NCI-H2029 treated with DMSO at 0.1 percent for 48 hours (cell line): ENCODE data around the gene BDH1.

Experiments
- DNase-seq: peaks from one replicate; lab custom pipeline; 2025; lab: John Stamatoyannopoulos, UW

The BDH1 gene

GRCh38 chr3:197547306-197548011 lies 8.3 kb downstream of the BDH1 start:
- no peak for DNase-seq

- DNase-seq, result no peak
These were observed 9.3 kb downstream of the BDH1 start for GRCh38 chr3:197546307-197547085.

GRCh38 chr3:197545571-197545970 lies 10.2 kb downstream of the BDH1 start:
- no peak for DNase-seq

GRCh38 chr3:197545101-197545500 lies 10.7 kb downstream of the BDH1 start:
- no peak for DNase-seq

- DNase-seq, result no peak
These were observed 12.9 kb downstream of the BDH1 start for GRCh38 chr3:197542741-197543454.

- DNase-seq, result peak; percentile 93
These were observed 13.8 kb downstream of the BDH1 start for GRCh38 chr3:197541756-197542539.

- no peak for DNase-seq
These were observed 14.8 kb downstream of the BDH1 start for GRCh38 chr3:197540961-197541377.

GRCh38 chr3:197539651-197540051 lies 16.1 kb downstream of the BDH1 start:
- DNase-seq, result no peak

GRCh38 chr3:197533927-197534725 lies 21.6 kb downstream of the BDH1 start:
- DNase-seq, result no peak

- no peak for DNase-seq
These were observed 22.4 kb downstream of the BDH1 start for GRCh38 chr3:197533396-197533795.

- no peak for DNase-seq
These were observed 23.4 kb downstream of the BDH1 start for GRCh38 chr3:197532388-197532787.

GRCh38 chr3:197528190-197528589 lies 27.6 kb downstream of the BDH1 start:
- no peak for DNase-seq

- no peak for DNase-seq
These were observed 28.2 kb downstream of the BDH1 start for GRCh38 chr3:197527569-197527968.

- DNase-seq, result no peak
These were observed 30.1 kb downstream of the BDH1 start for GRCh38 chr3:197525706-197526105.

GRCh38 chr3:197524128-197524527 lies 31.6 kb downstream of the BDH1 start:
- DNase-seq, result no peak

- no peak for DNase-seq
These were observed 32.2 kb downstream of the BDH1 start for GRCh38 chr3:197523526-197523925.

- no peak for DNase-seq
These were observed 32.8 kb downstream of the BDH1 start for GRCh38 chr3:197522881-197523441.

- DNase-seq, result no peak
These were observed 33.5 kb downstream of the BDH1 start for GRCh38 chr3:197522183-197522715.

- DNase-seq, result no peak
These were observed 34.2 kb downstream of the BDH1 start for GRCh38 chr3:197521277-197522182.
